LNCaP clone FGC (cell line): ENCODE measurements around the gene FYB2.

Source experiments
- DNase-seq: peaks from one replicate; pipeline ENCODE4 v3.0.0-alpha.2; 2011; ENCODE audit warnings: low read depth
- H3K4me3 ChIP-seq: 2 replicates; pipeline ENCODE4 v1.5.1; 2011; ENCODE audit warnings: mild to moderate bottlenecking, low read depth, low read length, control low read depth
- CTCF ChIP-seq: IDR thresholded peaks from 2 replicates; pipeline ENCODE4 v1.5.1; 2012; ENCODE audit warnings: mild to moderate bottlenecking; ENCODE audit not compliant: control insufficient read depth, insufficient read depth; ENCODE audit errors: extremely low read depth

Gene FYB2

GRCh38 chr1:56825436-56825835 lies 6.2 kb upstream of the FYB2 start:
- TF ChIP-seq CTCF: no peak

GRCh38 chr1:56824938-56825337 lies 5.7 kb upstream of the FYB2 start:
- H3K4me3 ChIP-seq: no peak overlapping the region
- DNase-seq: no peak
- TF ChIP-seq CTCF: no peak

More at GRCh38 chr1:56825436-56825835, 6.2 kb upstream of the FYB2 start:
- no peak for DNase-seq
- no peak overlapping the region for H3K4me3 ChIP-seq

- no peak for TF ChIP-seq CTCF
- H3K4me3 ChIP-seq: no peak overlapping the region
- no peak for DNase-seq
These were observed 5.1 kb upstream of the FYB2 start for GRCh38 chr1:56824271-56824670.

- DNase-seq: no peak
- H3K4me3 ChIP-seq: no peak overlapping the region
- no peak for TF ChIP-seq CTCF
These were observed 2.2 kb upstream of the FYB2 start for GRCh38 chr1:56821462-56821797.

- H3K4me3 ChIP-seq: no peak overlapping the region
- peak; percentile 96 for TF ChIP-seq CTCF
- DNase-seq: no peak
These were observed 1.7 kb upstream of the FYB2 start for GRCh38 chr1:56820755-56821461.

- TF ChIP-seq CTCF: no peak
- no peak for DNase-seq
These were observed 1.3 kb downstream of the FYB2 start for GRCh38 chr1:56817716-56818463.

More at GRCh38 chr1:56817716-56818463, 1.3 kb downstream of the FYB2 start:
- no peak overlapping the region for H3K4me3 ChIP-seq
